Measurements from ENCODE around the gene NABP1. TPM values are rescaled to one million over a fixed set of nuclear protein-coding genes. Genes with fewer than 3 reads are reported as not detected.

The NABP1 gene
- polyA plus RNA-seq, 1 donor from 2014 or later = 1.5 TPM

DNA sequence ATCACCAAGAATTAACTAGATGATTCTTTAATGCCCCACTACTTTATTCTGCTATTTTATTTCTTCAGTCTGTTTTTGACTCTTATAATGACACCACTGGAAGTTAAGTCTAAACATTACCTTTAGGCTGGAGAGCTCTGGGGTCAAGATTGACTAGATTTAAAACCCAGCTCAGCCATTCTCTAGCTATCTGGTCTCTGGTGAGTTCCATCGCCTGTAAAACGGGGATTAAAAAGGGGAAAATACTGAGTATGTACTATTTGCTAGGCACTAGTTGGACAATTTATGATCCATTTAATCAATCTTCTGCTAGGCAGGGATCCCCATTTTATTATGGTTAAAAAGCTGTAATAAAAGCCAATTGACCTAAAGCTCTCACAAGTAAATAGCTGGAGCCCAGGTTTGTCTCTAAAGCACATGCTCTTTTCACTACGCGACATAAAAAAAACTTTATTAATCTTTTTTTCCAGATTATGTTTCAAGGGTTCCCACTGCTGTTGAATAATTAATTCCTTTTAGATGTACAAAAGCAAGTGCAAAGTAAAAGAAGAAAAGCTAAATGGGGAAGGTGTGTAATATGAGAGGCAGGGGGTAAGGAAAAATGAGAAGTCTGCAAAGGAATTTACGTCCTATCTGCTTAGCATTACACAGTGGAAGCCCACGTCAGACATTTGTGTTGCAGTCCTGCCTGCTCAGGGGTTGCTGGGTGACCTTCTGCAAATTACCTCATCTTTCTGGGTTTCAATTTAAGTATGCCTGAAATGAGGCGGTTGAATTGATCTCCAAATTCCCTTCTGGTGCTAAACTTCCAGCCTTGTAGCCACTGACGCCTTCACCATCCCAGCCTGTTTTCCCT, 918 bp upstream of the NABP1 start:
- Histone ChIP-seq H3K9ac (ENCODE audit: low read length) (peak overlapping the region; percentile 52), H3K27me3 (ENCODE audit: insufficient read depth, low read depth, low read length) (peaks cover 3% of the 10 kb centered on the region), H3K36me3 (ENCODE audit: insufficient read depth, low read length) (no peaks in the 10 kb centered on the region), H3F3A (ENCODE audit: insufficient read depth, low read length, poor library complexity, severe bottlenecking) (no peaks in the 10 kb centered on the region), H4K20me1 (ENCODE audit: insufficient read depth) (no peaks in the 10 kb centered on the region), H3K9me3 (ENCODE audit: low read length) (no peaks in the 10 kb centered on the region), H3K4me2 (ENCODE audit: low read length) (peak overlapping the region; percentile 78), H3K27ac (ENCODE audit: low read length) (no peak overlapping the region), H3K9me2 (ENCODE audit: insufficient read depth, low read length) (no peaks in the 10 kb centered on the region), H3K79me2 (replicated peaks; ENCODE audit: insufficient read depth, low read length) (no peaks in the 10 kb centered on the region), H3K4me3 (ENCODE audit: low read length) (peak overlapping the region; percentile 85), H2AFZ (ENCODE audit: low read depth, low read length) (no peak overlapping the region)
- TF ChIP-seq POLR2AphosphoS5 (IDR thresholded peaks at IDR 0.05) = no peak
- TF ChIP-seq, protein P1, sequence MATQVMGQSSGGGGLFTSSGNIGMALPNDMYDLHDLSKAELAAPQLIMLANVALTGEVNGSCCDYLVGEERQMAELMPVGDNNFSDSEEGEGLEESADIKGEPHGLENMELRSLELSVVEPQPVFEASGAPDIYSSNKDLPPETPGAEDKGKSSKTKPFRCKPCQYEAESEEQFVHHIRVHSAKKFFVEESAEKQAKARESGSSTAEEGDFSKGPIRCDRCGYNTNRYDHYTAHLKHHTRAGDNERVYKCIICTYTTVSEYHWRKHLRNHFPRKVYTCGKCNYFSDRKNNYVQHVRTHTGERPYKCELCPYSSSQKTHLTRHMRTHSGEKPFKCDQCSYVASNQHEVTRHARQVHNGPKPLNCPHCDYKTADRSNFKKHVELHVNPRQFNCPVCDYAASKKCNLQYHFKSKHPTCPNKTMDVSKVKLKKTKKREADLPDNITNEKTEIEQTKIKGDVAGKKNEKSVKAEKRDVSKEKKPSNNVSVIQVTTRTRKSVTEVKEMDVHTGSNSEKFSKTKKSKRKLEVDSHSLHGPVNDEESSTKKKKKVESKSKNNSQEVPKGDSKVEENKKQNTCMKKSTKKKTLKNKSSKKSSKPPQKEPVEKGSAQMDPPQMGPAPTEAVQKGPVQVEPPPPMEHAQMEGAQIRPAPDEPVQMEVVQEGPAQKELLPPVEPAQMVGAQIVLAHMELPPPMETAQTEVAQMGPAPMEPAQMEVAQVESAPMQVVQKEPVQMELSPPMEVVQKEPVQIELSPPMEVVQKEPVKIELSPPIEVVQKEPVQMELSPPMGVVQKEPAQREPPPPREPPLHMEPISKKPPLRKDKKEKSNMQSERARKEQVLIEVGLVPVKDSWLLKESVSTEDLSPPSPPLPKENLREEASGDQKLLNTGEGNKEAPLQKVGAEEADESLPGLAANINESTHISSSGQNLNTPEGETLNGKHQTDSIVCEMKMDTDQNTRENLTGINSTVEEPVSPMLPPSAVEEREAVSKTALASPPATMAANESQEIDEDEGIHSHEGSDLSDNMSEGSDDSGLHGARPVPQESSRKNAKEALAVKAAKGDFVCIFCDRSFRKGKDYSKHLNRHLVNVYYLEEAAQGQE (IDR thresholded peaks at IDR 0.05; ENCODE audit: borderline replicate concordance) = no peak
- no peak for TF ChIP-seq EP300 (conservative IDR thresholded peaks at IDR 0.05; ENCODE audit: poor library complexity, severe bottlenecking)

DNA sequence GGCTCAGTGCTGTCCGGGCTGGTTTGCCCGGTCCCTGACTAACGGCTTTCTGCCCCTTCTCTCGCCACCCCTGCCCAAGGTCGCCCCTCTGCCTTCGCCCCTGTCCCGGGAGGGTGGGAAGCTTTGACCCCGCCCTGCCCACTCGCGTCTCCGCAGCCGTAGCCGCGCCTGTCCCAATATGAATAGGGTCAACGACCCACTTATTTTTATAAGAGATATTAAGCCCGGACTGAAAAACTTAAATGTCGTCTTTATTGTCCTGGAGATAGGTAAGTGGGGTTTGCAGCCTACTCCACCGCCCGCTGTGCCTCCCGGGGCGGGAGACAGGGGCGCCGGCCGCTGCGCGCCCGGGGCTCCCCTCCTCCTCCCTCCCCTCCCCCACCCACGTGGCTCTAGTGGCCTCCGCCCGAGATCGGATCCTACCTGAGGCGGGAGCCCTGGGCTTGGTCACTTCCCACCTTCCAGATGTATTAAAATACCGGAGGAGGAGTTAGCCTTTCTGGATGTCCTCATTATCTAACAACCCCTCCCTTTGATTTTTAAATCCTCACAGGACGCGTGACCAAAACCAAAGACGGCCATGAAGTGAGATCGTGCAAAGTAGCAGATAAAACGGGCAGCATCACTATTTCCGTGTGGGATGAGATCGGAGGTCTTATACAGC, 633 bp downstream of the NABP1 start:
- H3K4me2 ChIP-seq (ENCODE audit: low read length) = peak overlapping the region; percentile 62
- no peaks in the 10 kb centered on the region for H3K9me3 ChIP-seq (ENCODE audit: low read length)
- peaks cover 3% of the 10 kb centered on the region for H3K27me3 ChIP-seq (ENCODE audit: insufficient read depth, low read depth, low read length)
- H3K9ac ChIP-seq (ENCODE audit: low read length) = peak overlapping the region; percentile 52
- no peaks in the 10 kb centered on the region for H3K9me2 ChIP-seq (ENCODE audit: insufficient read depth, low read length)
- H4K20me1 ChIP-seq (ENCODE audit: insufficient read depth) = no peaks in the 10 kb centered on the region
- no peaks in the 10 kb centered on the region for H3K79me2 ChIP-seq (replicated peaks; ENCODE audit: insufficient read depth, low read length)
- no peak overlapping the region for H3K27ac ChIP-seq (ENCODE audit: low read length)
- TF ChIP-seq MXI1 (conservative IDR thresholded peaks at IDR 0.05; ENCODE audit: poor library complexity, severe bottlenecking) (no peak), SMC3 (conservative IDR thresholded peaks at IDR 0.05; ENCODE audit: poor library complexity) (no peak), TAF1 (IDR thresholded peaks at IDR 0.05; ENCODE audit: low read depth) (no peak), EZH2 (IDR thresholded peaks at IDR 0.05; ENCODE audit: borderline replicate concordance, insufficient read depth, low read length, poor library complexity, severe bottlenecking) (no peak)
- peak overlapping the region; percentile 25 for H2AFZ ChIP-seq (ENCODE audit: low read depth, low read length)
- H3K36me3 ChIP-seq (ENCODE audit: insufficient read depth, low read length) = no peaks in the 10 kb centered on the region
- H3K4me3 ChIP-seq (ENCODE audit: low read length) = peak overlapping the region; percentile 85
- no peaks in the 10 kb centered on the region for H3F3A ChIP-seq (ENCODE audit: insufficient read depth, low read length, poor library complexity, severe bottlenecking)

DNA sequence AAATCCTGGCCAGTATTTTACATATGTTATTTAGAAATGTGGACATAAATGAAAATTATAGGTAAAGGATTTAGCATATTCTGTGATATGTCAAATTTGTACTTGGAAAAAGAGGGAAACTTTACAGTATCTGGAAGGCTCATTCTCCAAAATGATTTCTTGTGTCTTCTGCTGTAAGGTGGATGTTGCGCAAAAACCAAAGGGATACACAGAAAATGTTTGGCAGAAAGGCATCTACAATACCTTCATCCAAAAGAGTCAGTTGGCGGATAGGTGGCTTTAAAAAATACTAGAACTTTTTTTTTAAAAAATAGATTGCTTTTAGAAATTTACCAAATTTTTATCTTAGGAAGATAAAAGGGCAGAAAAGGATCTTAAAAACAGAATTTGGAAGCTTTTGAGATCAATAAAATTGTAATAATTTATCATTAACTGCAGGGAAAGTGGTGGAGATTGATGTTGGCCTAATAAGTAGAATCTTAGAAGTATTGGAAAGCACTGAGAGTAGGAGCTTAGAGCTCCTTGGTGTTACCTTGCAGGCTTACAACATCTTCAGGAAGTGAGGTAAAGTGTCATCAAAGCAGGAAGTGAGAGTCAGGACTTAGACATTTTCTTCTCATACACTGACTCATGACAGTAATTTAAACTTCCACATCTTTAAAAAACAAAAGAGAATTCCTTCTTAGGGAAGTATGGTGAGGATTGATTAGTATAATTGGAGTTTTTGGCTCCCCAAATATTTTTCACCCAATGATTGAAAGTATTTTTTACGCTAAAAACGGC, 2.1 kb downstream of the NABP1 start:
- no peaks in the 10 kb centered on the region for H3K9me2 ChIP-seq (ENCODE audit: insufficient read depth, low read length)
- H3K9me3 ChIP-seq (ENCODE audit: low read length) = no peaks in the 10 kb centered on the region
- TF ChIP-seq MXI1 (conservative IDR thresholded peaks at IDR 0.05; ENCODE audit: poor library complexity, severe bottlenecking) = no peak
- TF ChIP-seq, protein P2, sequence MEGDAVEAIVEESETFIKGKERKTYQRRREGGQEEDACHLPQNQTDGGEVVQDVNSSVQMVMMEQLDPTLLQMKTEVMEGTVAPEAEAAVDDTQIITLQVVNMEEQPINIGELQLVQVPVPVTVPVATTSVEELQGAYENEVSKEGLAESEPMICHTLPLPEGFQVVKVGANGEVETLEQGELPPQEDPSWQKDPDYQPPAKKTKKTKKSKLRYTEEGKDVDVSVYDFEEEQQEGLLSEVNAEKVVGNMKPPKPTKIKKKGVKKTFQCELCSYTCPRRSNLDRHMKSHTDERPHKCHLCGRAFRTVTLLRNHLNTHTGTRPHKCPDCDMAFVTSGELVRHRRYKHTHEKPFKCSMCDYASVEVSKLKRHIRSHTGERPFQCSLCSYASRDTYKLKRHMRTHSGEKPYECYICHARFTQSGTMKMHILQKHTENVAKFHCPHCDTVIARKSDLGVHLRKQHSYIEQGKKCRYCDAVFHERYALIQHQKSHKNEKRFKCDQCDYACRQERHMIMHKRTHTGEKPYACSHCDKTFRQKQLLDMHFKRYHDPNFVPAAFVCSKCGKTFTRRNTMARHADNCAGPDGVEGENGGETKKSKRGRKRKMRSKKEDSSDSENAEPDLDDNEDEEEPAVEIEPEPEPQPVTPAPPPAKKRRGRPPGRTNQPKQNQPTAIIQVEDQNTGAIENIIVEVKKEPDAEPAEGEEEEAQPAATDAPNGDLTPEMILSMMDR (IDR thresholded peaks at IDR 0.05; ENCODE audit: poor library complexity, severe bottlenecking) = no peak
- no peak for TF ChIP-seq TAF1 (IDR thresholded peaks at IDR 0.05; ENCODE audit: low read depth)
- TF ChIP-seq, protein P1 (IDR thresholded peaks at IDR 0.05; ENCODE audit: borderline replicate concordance) = no peak
- no peak for TF ChIP-seq EP300 (conservative IDR thresholded peaks at IDR 0.05; ENCODE audit: poor library complexity, severe bottlenecking)
- no peaks in the 10 kb centered on the region for H3K36me3 ChIP-seq (ENCODE audit: insufficient read depth, low read length)
- no peaks in the 10 kb centered on the region for H3F3A ChIP-seq (ENCODE audit: insufficient read depth, low read length, poor library complexity, severe bottlenecking)
- H3K4me2 ChIP-seq (ENCODE audit: low read length) = no peak overlapping the region
- no peaks in the 10 kb centered on the region for H4K20me1 ChIP-seq (ENCODE audit: insufficient read depth)
- H2AFZ ChIP-seq (ENCODE audit: low read depth, low read length) = no peak overlapping the region
- no peak overlapping the region for H3K9ac ChIP-seq (ENCODE audit: low read length)
- H3K4me3 ChIP-seq (ENCODE audit: low read length) = no peak overlapping the region
- H3K79me2 ChIP-seq (replicated peaks; ENCODE audit: insufficient read depth, low read length) = no peaks in the 10 kb centered on the region
- no peak overlapping the region for H3K27ac ChIP-seq (ENCODE audit: low read length)
- H3K27me3 ChIP-seq (ENCODE audit: insufficient read depth, low read depth, low read length) = peaks cover 3% of the 10 kb centered on the region

Measured in neural cell (in vitro differentiated cells).